HCT116 (cell line): ENCODE data around the gene ITPR1.

ENCODE experiments used
- ATF3 ChIP-seq: IDR thresholded peaks from 2 replicates; pipeline ENCODE4 v1.6.1; 2012
- CEBPB ChIP-seq: IDR thresholded peaks from 2 replicates; pipeline ENCODE4 v1.6.1; 2012; ENCODE audit warnings: low read depth
- CTCF ChIP-seq, 3 experiments: fragments of 200-600 bp in 1 of 3; sonication (generic) in 1 of 3; IDR thresholded peaks in 2 of 3; conservative IDR thresholded peaks in 1 of 3; 2 replicates each; pipeline ENCODE4 v1.5.1; 2012 to 2017; ENCODE audit warnings: low read depth in 2 of 3, low read length in 2 of 3, antibody characterized with exemption in 1 of 3, borderline replicate concordance in 1 of 3, control low read depth in 1 of 3, mild to moderate bottlenecking in 1 of 3, mixed read lengths in 1 of 3, mixed run types in 1 of 3, moderate library complexity in 1 of 3; ENCODE audit not compliant: insufficient read depth in 1 of 3
- EZH2 ChIP-seq: fragments of 200-600 bp; sonication (generic); IDR thresholded peaks from 2 replicates; pipeline ENCODE4 v1.6.1; 2017; ENCODE audit warnings: antibody characterized with exemption, mixed run types
- EZH2phosphoT487 ChIP-seq: fragments of 200-600 bp; IDR thresholded peaks from 2 replicates; pipeline ENCODE4 v1.6.1; 2018; ENCODE audit warnings: antibody characterized with exemption, borderline replicate concordance
- POLR2AphosphoS5 ChIP-seq: IDR thresholded peaks from 2 replicates; pipeline ENCODE4 v1.6.1; 2011; ENCODE audit warnings: mild to moderate bottlenecking, low read depth, low read length, moderate library complexity

- TF ChIP-seq EZH2 (no peak), CTCF (IDR thresholded peaks at IDR 0.05 in 2 of 3, conservative IDR thresholded peaks at IDR 0.05 in 1 of 3; ENCODE audit: borderline replicate concordance in 1 of 3, insufficient read depth in 1 of 3, low read depth in 2 of 3, low read length in 2 of 3) (no peak), EZH2phosphoT487 (no peak), ATF3 (no peak), POLR2AphosphoS5 (no peak), CEBPB (no peak)
Observed at GRCh38 chr3:4595710-4596113, 102.6 kb downstream of the ITPR1 start.
